Neutrophil (primary cell): ENCODE results near the gene FSTL4.

ENCODE experiments used
- H3K27ac ChIP-seq: fragments of 200-600 bp; sonication (generic); 2 replicates; pipeline ENCODE4 v1.5.1; 2016; ENCODE audit warnings: mild to moderate bottlenecking, moderate library complexity
- H3K27me3 ChIP-seq: fragments of 200-600 bp; sonication (generic); 2 replicates; pipeline ENCODE4 v1.6.0; 2016; ENCODE audit warnings: mild to moderate bottlenecking
- H3K36me3 ChIP-seq: fragments of 200-600 bp; sonication (generic); 2 replicates; pipeline ENCODE4 v1.5.1; 2017
- H3K4me1 ChIP-seq, 2 experiments: fragments of 200-600 bp in 1 of 2; sonication (generic) in 1 of 2; 1 replicate in 1 of 2; 2 replicates in 1 of 2; pipeline versions ENCODE4 v1.5.1 to v1.6.1; 2013 to 2016; ENCODE audit warnings: low read depth in 1 of 2, low read length in 1 of 2, mild to moderate bottlenecking in 1 of 2, moderate library complexity in 1 of 2; ENCODE audit not compliant: control insufficient read depth in 1 of 2, insufficient read depth in 1 of 2
- H3K4me3 ChIP-seq, 2 experiments: fragments of 200-600 bp in 1 of 2; sonication (generic) in 1 of 2; 1 replicate in 1 of 2; 2 replicates in 1 of 2; pipeline ENCODE4 v1.5.1; 2013 to 2016; ENCODE audit warnings: low read depth in 1 of 2, low read length in 1 of 2, mild to moderate bottlenecking in 1 of 2, moderate library complexity in 1 of 2
- H3K9me3 ChIP-seq: fragments of 200-600 bp; sonication (generic); 2 replicates; pipeline ENCODE4 v1.5.1; 2016
- CTCF ChIP-seq: fragments of 200-600 bp; sonication (generic); IDR thresholded peaks from 2 replicates; pipeline ENCODE4 v1.5.1; 2016; ENCODE audit warnings: antibody characterized with exemption

The FSTL4 gene

DNA sequence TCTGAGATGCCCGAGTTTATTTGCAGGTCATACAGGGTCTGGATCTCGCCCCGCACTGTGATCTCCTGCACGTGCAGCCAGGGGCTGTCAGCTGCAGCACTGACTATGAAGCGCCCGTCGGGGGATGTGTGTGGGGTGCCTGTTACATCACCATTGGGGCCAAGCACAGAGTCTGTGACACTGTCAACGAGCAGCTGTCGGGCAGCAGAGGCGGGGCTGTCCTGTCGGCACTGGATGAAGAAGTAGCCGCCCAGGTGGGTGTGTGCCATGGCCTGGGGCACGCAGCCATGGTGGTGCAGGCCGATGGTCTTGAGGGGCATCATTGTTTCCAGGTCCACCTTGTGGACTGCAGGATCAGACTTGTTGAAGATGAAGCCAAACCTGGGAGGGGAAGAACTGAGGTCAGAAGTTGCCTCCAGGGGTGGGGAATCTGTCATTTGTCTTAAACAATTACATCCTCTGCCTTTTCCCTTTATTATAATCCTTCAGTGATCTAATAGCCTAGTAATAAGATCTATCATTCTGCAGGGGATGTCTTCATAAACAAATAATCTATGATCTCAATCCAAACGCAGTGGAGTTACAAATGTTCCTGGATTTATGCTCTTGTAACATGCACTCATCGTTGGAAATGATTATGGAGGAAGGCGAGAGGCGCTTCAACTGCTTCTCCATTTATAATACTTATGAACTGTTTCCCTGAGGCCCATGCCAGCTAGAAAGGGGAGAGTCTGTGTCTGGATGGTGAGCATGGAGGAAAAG, 412.7 kb downstream of the FSTL4 start:
- Histone ChIP-seq H3K36me3 (no peaks in the 10 kb centered on the region), H3K4me3 (no peak overlapping the region), H3K27me3 (no peaks in the 10 kb centered on the region), H3K27ac (no peak overlapping the region), H3K4me1 (no peaks in the 10 kb centered on the region), H3K9me3 (no peaks in the 10 kb centered on the region)
- TF ChIP-seq CTCF: no peak

DNA sequence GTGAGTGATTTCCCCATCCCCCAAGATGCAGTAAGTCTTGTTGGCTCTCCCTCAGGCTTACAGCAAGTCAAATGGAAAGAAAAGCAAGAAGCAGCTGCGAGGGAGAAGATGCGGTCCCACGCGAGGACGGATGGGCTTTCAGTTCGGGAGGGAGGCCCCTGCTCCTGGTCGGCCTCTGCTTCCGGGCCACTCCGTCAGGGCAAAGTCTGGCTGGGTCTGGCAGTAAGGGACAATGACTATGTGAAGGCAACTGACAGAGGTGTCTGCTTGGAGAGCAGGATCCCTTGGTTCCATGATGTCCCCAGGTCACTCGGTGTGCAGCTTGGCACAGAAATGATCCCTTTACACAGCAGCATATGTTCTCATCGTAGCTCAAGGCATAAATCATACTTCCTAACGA, 413.8 kb downstream of the FSTL4 start:
- Histone ChIP-seq H3K27me3 (no peaks in the 10 kb centered on the region), H3K27ac (no peak overlapping the region), H3K36me3 (no peaks in the 10 kb centered on the region), H3K9me3 (no peaks in the 10 kb centered on the region), H3K4me1 (no peaks in the 10 kb centered on the region), H3K4me3 (no peak overlapping the region)
- no peak for TF ChIP-seq CTCF

DNA sequence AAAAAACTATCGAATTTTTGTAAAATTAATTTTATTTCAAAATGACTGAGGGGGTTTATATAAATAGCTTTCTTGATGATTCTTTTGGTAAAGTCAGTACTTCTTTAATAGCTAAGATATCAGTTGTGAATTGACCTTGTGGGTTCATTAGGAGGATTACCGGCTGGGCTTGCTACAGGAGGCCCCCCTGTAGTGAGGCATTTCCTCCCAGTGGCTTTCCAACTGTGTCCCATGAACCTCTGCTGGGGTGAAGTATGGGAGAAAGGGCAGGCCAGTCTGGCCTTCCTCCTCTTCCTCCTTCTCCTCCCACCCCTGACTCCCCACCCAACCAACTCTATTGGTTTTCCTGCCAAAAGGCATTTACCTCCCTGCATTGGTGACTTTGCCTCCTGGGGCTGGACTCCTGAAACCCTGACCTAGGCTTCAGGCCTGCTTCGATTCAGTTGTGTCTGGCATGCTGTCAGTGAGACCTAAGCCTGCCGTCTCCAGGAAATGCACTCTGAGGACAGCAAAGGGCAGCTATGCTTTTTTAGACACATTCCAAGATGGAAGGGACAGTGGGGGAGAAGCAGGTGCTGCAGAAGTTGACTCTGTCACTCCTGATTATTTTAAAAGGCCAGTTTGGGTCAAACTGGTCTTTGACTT, 415.8 kb downstream of the FSTL4 start:
- Histone ChIP-seq H3K9me3 (no peaks in the 10 kb centered on the region), H3K27me3 (no peaks in the 10 kb centered on the region), H3K4me1 (no peaks in the 10 kb centered on the region), H3K36me3 (no peaks in the 10 kb centered on the region), H3K4me3 (no peak overlapping the region), H3K27ac (no peak overlapping the region)
- TF ChIP-seq CTCF: no peak

DNA sequence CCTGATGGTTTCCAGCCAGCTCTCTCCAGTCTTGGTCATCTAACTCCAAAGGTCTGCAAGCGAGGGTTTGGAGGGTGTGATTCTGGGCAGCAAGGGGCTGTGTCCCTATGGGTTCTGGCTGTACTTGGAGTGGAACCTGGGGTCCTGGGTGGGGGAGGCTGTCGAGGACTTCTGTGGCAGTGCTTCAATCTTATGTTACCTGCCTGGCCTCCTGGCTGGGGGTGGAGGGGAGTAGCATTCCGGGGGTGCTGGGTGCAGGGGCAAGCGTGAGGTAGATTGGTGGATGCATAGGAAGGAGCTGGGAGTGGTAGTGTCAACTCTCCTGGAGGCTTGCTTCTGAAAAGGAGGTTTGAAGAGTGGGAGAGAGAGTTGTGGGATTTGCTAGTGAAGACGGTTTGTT, 417.1 kb downstream of the FSTL4 start:
- TF ChIP-seq CTCF: no peak
- no peaks in the 10 kb centered on the region for H3K27me3 ChIP-seq
- H3K4me3 ChIP-seq: no peak overlapping the region
- H3K27ac ChIP-seq: no peak overlapping the region
- no peaks in the 10 kb centered on the region for H3K9me3 ChIP-seq
- H3K4me1 ChIP-seq: no peaks in the 10 kb centered on the region
- no peaks in the 10 kb centered on the region for H3K36me3 ChIP-seq

DNA sequence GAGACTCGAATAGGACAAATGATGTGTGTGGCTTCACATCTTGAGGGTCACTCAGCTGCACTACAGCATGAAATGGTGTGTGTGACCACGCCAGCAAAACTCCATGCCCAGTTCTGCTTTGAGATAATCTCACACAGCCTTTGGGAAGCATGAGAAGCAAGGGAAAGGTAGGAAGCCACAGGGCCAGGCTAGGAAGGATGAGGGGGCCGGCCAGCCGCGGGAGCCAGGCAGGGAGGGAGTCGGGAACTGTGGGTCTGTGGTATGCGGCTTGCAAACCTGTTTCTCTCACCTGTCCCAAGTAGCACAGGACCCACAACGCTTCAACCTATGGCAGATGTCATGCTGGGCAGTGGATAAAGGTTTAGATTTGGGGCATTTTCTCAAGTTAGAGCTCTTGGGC, 418.5 kb downstream of the FSTL4 start:
- Histone ChIP-seq H3K36me3 (no peaks in the 10 kb centered on the region), H3K9me3 (no peaks in the 10 kb centered on the region), H3K27ac (no peak overlapping the region), H3K27me3 (no peaks in the 10 kb centered on the region), H3K4me3 (no peak overlapping the region), H3K4me1 (no peaks in the 10 kb centered on the region)
- no peak for TF ChIP-seq CTCF
